AG04450 (cell line): Measurements from ENCODE around the gene BMP10. TPM values are rescaled to one million over a fixed set of nuclear protein-coding genes. Genes with fewer than 3 reads are reported as not detected.

ENCODE experiments used
- CTCF ChIA-PET: fragments of 300-600, 350-600 bp; formaldehyde crosslinking; extraction: SDS; loops from one replicate; lab custom pipeline; 2022; ENCODE audit warnings: antibody characterized with exemption, inconsistent platforms; lab: Charles Lee
- POLR2A ChIA-PET: fragments of 350-600 bp; formaldehyde crosslinking; extraction: SDS; loops from one replicate; lab custom pipeline; 2021; ENCODE audit warnings: antibody characterized with exemption, inconsistent platforms; lab: Yijun Ruan, JAX
- DNase-seq: peaks from one replicate; pipeline ENCODE4 v3.0.0-alpha.2; 2011; ENCODE audit warnings: low read depth, low spot score
- H3K27ac ChIP-seq: one replicate; pipeline ENCODE4 v1.5.1; 2012; ENCODE audit warnings: low read depth, low read length, control low read depth
- H3K27me3 ChIP-seq: one replicate; pipeline ENCODE4 v1.6.0; 2012; ENCODE audit warnings: low read length; ENCODE audit not compliant: control insufficient read depth, insufficient read depth
- H3K4me3 ChIP-seq: 2 replicates; pipeline ENCODE4 v1.5.1; 2011; ENCODE audit warnings: mild to moderate bottlenecking, low read depth, low read length, control low read depth
- H3K9me3 ChIP-seq: 2 replicates; pipeline ENCODE4 v1.5.1; 2012; ENCODE audit warnings: low read length; ENCODE audit not compliant: control insufficient read depth, insufficient read depth
- polyA plus RNA-seq: library from polyadenylated mRNA; depleted of rRNA; stranded (reverse); fragments of >200 nt; gene quantifications from 2 replicates; pipeline ENCODE4 v1.2.3, GENCODE V29; 2011
- TF ChIP-seq, protein P1 (sequence below): IDR thresholded peaks from 2 replicates; pipeline ENCODE4 v1.5.1; 2011; ENCODE audit warnings: low read depth, low read length, control low read depth, inconsistent platforms

BMP10 gene
- polyA plus RNA-seq, 1 experiment = not detected

DNA sequence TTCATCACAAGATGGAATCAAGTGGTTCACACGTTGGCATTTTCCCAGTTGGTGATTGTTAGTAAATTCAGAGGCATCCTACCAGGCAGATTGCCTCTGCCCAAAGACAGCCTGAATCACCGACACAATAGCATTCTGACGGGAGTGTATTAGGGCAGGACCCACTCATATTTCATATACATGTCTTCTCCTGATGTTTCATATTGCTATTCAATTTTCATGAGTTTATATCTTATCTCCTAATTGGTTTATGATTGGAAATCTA, 14.5 kb upstream of the BMP10 start:
- H3K27ac ChIP-seq = no peak overlapping the region
- CTCF ChIA-PET = no interaction called here

DNA sequence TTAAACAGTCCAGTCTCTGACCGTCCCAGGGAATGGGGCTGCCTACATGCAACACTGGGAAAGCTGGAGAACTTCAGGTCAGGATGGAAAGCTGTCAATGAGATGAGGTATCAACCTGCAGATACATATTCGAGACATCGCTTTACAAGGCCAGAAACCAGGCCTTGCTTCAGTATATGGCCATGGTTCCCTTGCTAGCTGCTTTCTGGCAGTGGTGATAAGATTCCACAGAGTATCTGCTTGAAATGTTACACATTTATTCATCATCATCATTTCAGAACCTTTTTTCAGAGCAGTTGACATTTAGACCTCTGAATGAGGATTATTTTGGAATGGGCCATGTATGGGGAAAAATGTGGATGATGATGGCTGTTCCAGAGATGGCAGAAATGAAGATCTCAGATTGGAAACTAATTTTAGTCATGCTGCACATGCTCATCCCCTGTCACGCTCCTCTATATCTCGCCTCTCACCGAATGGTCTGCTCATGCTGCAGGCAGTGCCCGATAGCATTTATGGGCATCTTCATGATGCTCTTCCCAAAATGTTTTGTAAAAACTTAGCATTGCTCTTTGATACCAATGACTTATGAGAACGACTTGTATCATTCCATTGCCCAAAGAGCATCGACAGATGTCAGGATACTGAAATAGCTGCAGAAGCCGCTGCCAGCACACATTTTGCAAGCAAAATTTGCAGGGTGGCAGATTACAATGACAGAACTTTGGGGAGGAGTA, 14.0 kb upstream of the BMP10 start:
- CTCF ChIA-PET = no interaction called here
- TF ChIP-seq, protein P1, sequence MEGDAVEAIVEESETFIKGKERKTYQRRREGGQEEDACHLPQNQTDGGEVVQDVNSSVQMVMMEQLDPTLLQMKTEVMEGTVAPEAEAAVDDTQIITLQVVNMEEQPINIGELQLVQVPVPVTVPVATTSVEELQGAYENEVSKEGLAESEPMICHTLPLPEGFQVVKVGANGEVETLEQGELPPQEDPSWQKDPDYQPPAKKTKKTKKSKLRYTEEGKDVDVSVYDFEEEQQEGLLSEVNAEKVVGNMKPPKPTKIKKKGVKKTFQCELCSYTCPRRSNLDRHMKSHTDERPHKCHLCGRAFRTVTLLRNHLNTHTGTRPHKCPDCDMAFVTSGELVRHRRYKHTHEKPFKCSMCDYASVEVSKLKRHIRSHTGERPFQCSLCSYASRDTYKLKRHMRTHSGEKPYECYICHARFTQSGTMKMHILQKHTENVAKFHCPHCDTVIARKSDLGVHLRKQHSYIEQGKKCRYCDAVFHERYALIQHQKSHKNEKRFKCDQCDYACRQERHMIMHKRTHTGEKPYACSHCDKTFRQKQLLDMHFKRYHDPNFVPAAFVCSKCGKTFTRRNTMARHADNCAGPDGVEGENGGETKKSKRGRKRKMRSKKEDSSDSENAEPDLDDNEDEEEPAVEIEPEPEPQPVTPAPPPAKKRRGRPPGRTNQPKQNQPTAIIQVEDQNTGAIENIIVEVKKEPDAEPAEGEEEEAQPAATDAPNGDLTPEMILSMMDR = no peak
- Histone ChIP-seq H3K4me3 (no peak overlapping the region), H3K9me3 (no peaks in the 10 kb centered on the region; the same call in 1 of the 2 replicates), H3K27me3 (no peaks in the 10 kb centered on the region), H3K27ac (no peak overlapping the region)
- DNase-seq = no peak
- POLR2A ChIA-PET = no interaction called here

More for the DNA sequence above, 14.5 kb upstream of the BMP10 start:
- DNase-seq = no peak
- POLR2A ChIA-PET = no interaction called here
- TF ChIP-seq, protein P1 = no peak
- no peak overlapping the region for H3K4me3 ChIP-seq
- H3K9me3 ChIP-seq = no peaks in the 10 kb centered on the region; the same call in 1 of the 2 replicates
- H3K27me3 ChIP-seq = no peaks in the 10 kb centered on the region

DNA sequence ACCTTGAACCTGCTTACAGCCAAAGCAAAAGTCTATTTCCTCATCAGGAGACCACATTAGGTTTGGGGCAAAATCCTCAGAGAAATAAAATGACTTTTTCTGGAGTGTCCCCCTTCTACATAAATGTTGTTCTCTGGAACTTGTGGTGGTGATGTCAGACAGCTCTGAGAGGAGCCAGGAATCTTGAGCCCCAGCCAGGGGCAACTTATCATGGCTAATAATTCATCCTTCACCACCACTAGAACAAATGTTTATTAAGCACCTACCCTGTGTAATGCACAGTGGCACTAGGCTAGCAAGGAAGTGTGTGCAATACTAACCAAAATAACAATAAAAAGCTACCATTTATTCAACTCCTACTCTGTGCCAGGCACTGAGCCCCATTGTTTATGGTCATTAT, 9.0 kb upstream of the BMP10 start:
- Histone ChIP-seq H3K27me3 (no peaks in the 10 kb centered on the region), H3K9me3 (no peaks in the 10 kb centered on the region), H3K27ac (no peak overlapping the region), H3K4me3 (no peak overlapping the region)
- CTCF ChIA-PET = no interaction called here
- POLR2A ChIA-PET = no interaction called here
- DNase-seq = no peak
- TF ChIP-seq, protein P1 = no peak

DNA sequence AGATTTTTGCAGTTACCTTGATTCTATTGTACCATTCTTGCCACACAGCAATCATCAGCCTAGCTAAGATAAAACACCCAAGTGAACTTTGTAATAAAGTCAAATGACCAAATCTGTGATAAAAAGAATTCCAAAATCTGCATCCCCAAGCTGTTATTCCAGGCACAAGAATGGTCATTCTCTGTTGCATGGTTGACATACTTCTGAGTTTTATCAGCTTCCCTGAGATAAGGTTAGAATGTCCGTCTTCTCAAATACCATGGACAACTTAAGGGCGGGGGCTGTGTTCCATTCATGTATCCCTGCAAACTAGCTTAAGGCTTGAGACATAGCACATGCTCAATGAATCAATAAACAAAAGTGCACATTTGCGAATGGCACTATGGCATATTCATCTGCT, 8.1 kb upstream of the BMP10 start:
- H3K27me3 ChIP-seq = no peaks in the 10 kb centered on the region
- ChIA-PET POLR2A (no interaction called here), CTCF (interaction anchor here (0.6 to 1.1 kb wide), 2 partner anchors 43 to 128 kb away, joined by 3 to 5 read pairs; no protein-coding TSS in a partner anchor)
- TF ChIP-seq, protein P1 = no peak
- H3K4me3 ChIP-seq = no peak overlapping the region
- no peaks in the 10 kb centered on the region for H3K9me3 ChIP-seq
- DNase-seq = no peak
- no peak overlapping the region for H3K27ac ChIP-seq

DNA sequence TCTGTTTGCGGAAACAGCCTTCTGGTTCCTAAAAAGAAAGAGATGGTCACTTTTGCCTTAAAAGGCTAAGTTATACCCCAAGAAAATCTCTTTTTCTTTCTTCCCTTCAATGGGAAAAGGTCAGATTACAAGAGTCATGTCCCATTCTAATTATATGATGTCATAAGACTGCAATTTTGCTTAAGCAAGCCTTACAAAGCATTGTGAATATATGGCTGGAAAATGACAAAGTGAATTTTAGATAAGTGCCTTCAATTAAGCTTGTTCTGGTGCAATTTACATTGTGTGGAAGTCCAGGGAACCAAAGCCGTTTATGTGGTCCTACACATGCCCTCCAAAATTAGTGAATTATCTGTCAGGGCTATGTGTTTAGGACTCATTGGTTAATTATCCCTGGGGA, 7.6 kb upstream of the BMP10 start:
- ChIA-PET POLR2A (no interaction called here), CTCF (interaction anchor here (0.6 to 1.1 kb wide), 2 partner anchors 42 to 127 kb away, joined by 3 to 5 read pairs; no protein-coding TSS in a partner anchor)
- TF ChIP-seq, protein P1 = no peak
- Histone ChIP-seq H3K27ac (no peak overlapping the region), H3K9me3 (no peaks in the 10 kb centered on the region), H3K27me3 (no peaks in the 10 kb centered on the region), H3K4me3 (no peak overlapping the region)
- no peak for DNase-seq
